NCI-H2107 treated with DMSO at 0.1 percent for 48 hours (cell line): Measurements from ENCODE around the gene SH2D1B.

ENCODE experiments used
- DNase-seq: peaks from one replicate; lab custom pipeline; 2025; ENCODE audit not compliant: unreplicated experiment; lab: John Stamatoyannopoulos, UW

SH2D1B gene

GRCh38 chr1:162400790-162401355, 11.1 kb downstream of the SH2D1B start:
- DNase-seq, result no peak

GRCh38 chr1:162398999-162399580, 12.8 kb downstream of the SH2D1B start:
- DNase-seq, result no peak

GRCh38 chr1:162397943-162398560, 13.9 kb downstream of the SH2D1B start:
- DNase-seq, result peak; percentile 47

- DNase-seq, result no peak
These were observed 14.9 kb downstream of the SH2D1B start for GRCh38 chr1:162397039-162397448.

- DNase-seq, result no peak
These were observed 15.6 kb downstream of the SH2D1B start for GRCh38 chr1:162396201-162396906.

- peak; percentile 56 for DNase-seq
These were observed 20.0 kb downstream of the SH2D1B start for GRCh38 chr1:162391790-162392563.

GRCh38 chr1:162390396-162391185, 21.3 kb downstream of the SH2D1B start:
- DNase-seq, result no peak

GRCh38 chr1:162389971-162390370, 22.0 kb downstream of the SH2D1B start:
- DNase-seq, result no peak

GRCh38 chr1:162389021-162389818, 22.7 kb downstream of the SH2D1B start:
- DNase-seq, result peak; percentile 69

- DNase-seq, result no peak
These were observed 23.3 kb downstream of the SH2D1B start for GRCh38 chr1:162388615-162389014.

- DNase-seq, result no peak
These were observed 23.8 kb downstream of the SH2D1B start for GRCh38 chr1:162388083-162388594.

GRCh38 chr1:162387226-162388082, 24.5 kb downstream of the SH2D1B start:
- no peak for DNase-seq

GRCh38 chr1:162386292-162387225, 25.4 kb downstream of the SH2D1B start:
- DNase-seq, result no peak

GRCh38 chr1:162385702-162386101, 26.2 kb downstream of the SH2D1B start:
- DNase-seq, result no peak

GRCh38 chr1:162385280-162385623, 26.7 kb downstream of the SH2D1B start:
- DNase-seq, result no peak

- no peak for DNase-seq
These were observed 27.2 kb downstream of the SH2D1B start for GRCh38 chr1:162384601-162385279.

GRCh38 chr1:162384116-162384515, 27.8 kb downstream of the SH2D1B start:
- DNase-seq, result no peak
